ENCODE measurements around the gene SMOC2. TPM values are rescaled to one million over a fixed set of nuclear protein-coding genes. Genes with fewer than 3 reads are reported as not detected.

The SMOC2 gene
- polyA plus RNA-seq, 1 donor from 2014 or later: 0.50 TPM

GRCh38 chr6:168560126-168560525, 119.1 kb downstream of the SMOC2 start:
- Histone ChIP-seq H3K9me3 (ENCODE audit: low read length) (no peaks in the 10 kb centered on the region), H3K36me3 (ENCODE audit: insufficient read depth, low read length) (no peaks in the 10 kb centered on the region), H4K20me1 (ENCODE audit: insufficient read depth) (no peaks in the 10 kb centered on the region), H3K9ac (ENCODE audit: low read length) (no peak overlapping the region), H3K4me3 (ENCODE audit: low read length) (no peak overlapping the region), H3K79me2 (replicated peaks; ENCODE audit: insufficient read depth, low read length) (no peaks in the 10 kb centered on the region), H3K27ac (ENCODE audit: low read length) (no peak overlapping the region), H3F3A (ENCODE audit: insufficient read depth, low read length, poor library complexity, severe bottlenecking) (no peaks in the 10 kb centered on the region), H3K9me2 (ENCODE audit: insufficient read depth, low read length) (no peaks in the 10 kb centered on the region), H3K4me2 (ENCODE audit: low read length) (no peak overlapping the region), H2AFZ (ENCODE audit: low read depth, low read length) (no peak overlapping the region), H3K27me3 (ENCODE audit: insufficient read depth, low read depth, low read length) (no peaks in the 10 kb centered on the region)
- TF ChIP-seq MXI1 (conservative IDR thresholded peaks at IDR 0.05; ENCODE audit: poor library complexity, severe bottlenecking): no peak
- no peak for TF ChIP-seq CTCF (IDR thresholded peaks at IDR 0.05; ENCODE audit: poor library complexity, severe bottlenecking)
- TF ChIP-seq EZH2 (IDR thresholded peaks at IDR 0.05; ENCODE audit: borderline replicate concordance, insufficient read depth, low read length, poor library complexity, severe bottlenecking): no peak
- no peak for TF ChIP-seq EP300 (conservative IDR thresholded peaks at IDR 0.05; ENCODE audit: poor library complexity, severe bottlenecking)
- TF ChIP-seq REST (IDR thresholded peaks at IDR 0.05; ENCODE audit: borderline replicate concordance): no peak
- no peak for TF ChIP-seq TAF1 (IDR thresholded peaks at IDR 0.05; ENCODE audit: low read depth)
- TF ChIP-seq POLR2AphosphoS5 (IDR thresholded peaks at IDR 0.05): no peak
- no peak for TF ChIP-seq SMC3 (conservative IDR thresholded peaks at IDR 0.05; ENCODE audit: poor library complexity)
- TF ChIP-seq RAD21 (conservative IDR thresholded peaks at IDR 0.05): no peak

GRCh38 chr6:168562576-168563151, 121.7 kb downstream of the SMOC2 start:
- no peaks in the 10 kb centered on the region for H4K20me1 ChIP-seq (ENCODE audit: insufficient read depth)
- no peaks in the 10 kb centered on the region for H3K9me2 ChIP-seq (ENCODE audit: insufficient read depth, low read length)
- no peaks in the 10 kb centered on the region for H3K36me3 ChIP-seq (ENCODE audit: insufficient read depth, low read length)
- H3K79me2 ChIP-seq (replicated peaks; ENCODE audit: insufficient read depth, low read length): no peaks in the 10 kb centered on the region
- no peaks in the 10 kb centered on the region for H3K27me3 ChIP-seq (ENCODE audit: insufficient read depth, low read depth, low read length)
- H3K9me3 ChIP-seq (ENCODE audit: low read length): no peaks in the 10 kb centered on the region
- no peak overlapping the region for H3K27ac ChIP-seq (ENCODE audit: low read length)
- no peak for TF ChIP-seq EZH2 (IDR thresholded peaks at IDR 0.05; ENCODE audit: borderline replicate concordance, insufficient read depth, low read length, poor library complexity, severe bottlenecking)
- no peak for TF ChIP-seq RAD21 (conservative IDR thresholded peaks at IDR 0.05)
- TF ChIP-seq CTCF (IDR thresholded peaks at IDR 0.05; ENCODE audit: poor library complexity, severe bottlenecking): no peak
- no peak for TF ChIP-seq POLR2AphosphoS5 (IDR thresholded peaks at IDR 0.05)
- TF ChIP-seq REST (IDR thresholded peaks at IDR 0.05; ENCODE audit: borderline replicate concordance): no peak
- TF ChIP-seq TAF1 (IDR thresholded peaks at IDR 0.05; ENCODE audit: low read depth): no peak
- no peak for TF ChIP-seq MXI1 (conservative IDR thresholded peaks at IDR 0.05; ENCODE audit: poor library complexity, severe bottlenecking)
- TF ChIP-seq EP300 (conservative IDR thresholded peaks at IDR 0.05; ENCODE audit: poor library complexity, severe bottlenecking): no peak
- no peak for TF ChIP-seq SMC3 (conservative IDR thresholded peaks at IDR 0.05; ENCODE audit: poor library complexity)
- no peak overlapping the region for H3K4me3 ChIP-seq (ENCODE audit: low read length)
- H3F3A ChIP-seq (ENCODE audit: insufficient read depth, low read length, poor library complexity, severe bottlenecking): no peaks in the 10 kb centered on the region
- no peak overlapping the region for H3K4me2 ChIP-seq (ENCODE audit: low read length)
- no peak overlapping the region for H3K9ac ChIP-seq (ENCODE audit: low read length)
- H2AFZ ChIP-seq (ENCODE audit: low read depth, low read length): no peak overlapping the region
